Naive thymus-derived CD8-positive, alpha-beta T cell (primary cell): ENCODE measurements around the gene SCP2. TPM values are rescaled to one million over a fixed set of nuclear protein-coding genes. Genes with fewer than 3 reads are reported as not detected.

Source experiments
- ATAC-seq, 2 donors: fragments of 150-1000 bp; cut with Tn5 transposase in 1 of 2; sonication (Bioruptor Pico), chemical (Tn5 transposase) in 1 of 2; 1 replicate in 1 of 2; 2 replicates in 1 of 2; pipeline ENCODE4 v1.10.0; 2021; ENCODE audit warnings: mild to moderate bottlenecking in 2 of 2, moderate library complexity in 2 of 2
- POLR2A ChIA-PET: fragments of 350-600 bp; sonication (Branson Sonifier 250); formaldehyde crosslinking; loops from one replicate; lab custom pipeline; 2021; ENCODE audit warnings: antibody characterized with exemption; lab: Charles Lee
- DNase-seq, 10 donors: peaks; one replicate each; pipeline versions ENCODE4 v3.0.0 to v3.0.0-alpha.2; 2020 to 2022
- H3K27ac Mint-ChIP-seq, 10 donors: one replicate each; pipeline ENCODE4 v1.8.0; 2020 to 2022; ENCODE audit warnings: mild to moderate bottlenecking in 10 of 10, mixed read lengths in 10 of 10, moderate library complexity in 4 of 10, inconsistent platforms in 1 of 10
- H3K27me3 Mint-ChIP-seq, 5 donors: one replicate each; pipeline ENCODE4 v1.8.0; 2021 to 2022; ENCODE audit warnings: mixed read lengths in 5 of 5
- H3K36me3 Mint-ChIP-seq, 3 donors: one replicate each; pipeline ENCODE4 v1.8.0; 2020 to 2022; ENCODE audit warnings: mixed read lengths in 3 of 3, mild to moderate bottlenecking in 2 of 3, inconsistent platforms in 1 of 3
- H3K4me1 Mint-ChIP-seq, 4 donors: one replicate each; pipeline ENCODE4 v1.8.0; 2021 to 2022; ENCODE audit warnings: mixed read lengths in 4 of 4
- H3K4me3 Mint-ChIP-seq, 10 donors: one replicate each; pipeline ENCODE4 v1.8.0; 2020 to 2022; ENCODE audit warnings: mild to moderate bottlenecking in 10 of 10, mixed read lengths in 10 of 10, moderate library complexity in 6 of 10, inconsistent platforms in 1 of 10
- H3K9me3 Mint-ChIP-seq, 9 donors: one replicate each; pipeline ENCODE4 v1.8.0; 2020 to 2022; ENCODE audit warnings: mixed read lengths in 9 of 9, mild to moderate bottlenecking in 3 of 9, inconsistent platforms in 1 of 9, moderate library complexity in 1 of 9
- polyA plus RNA-seq, 3 donors: library from polyadenylated mRNA; unstranded; fragments of 300-500 nt; fragmentation: Illumina TruSeq; gene quantifications; one replicate each; pipeline ENCODE4 v1.2.3, GENCODE V29; 2021
- total RNA-seq, 8 experiments: library from RNA in 2 of 8; stranded (reverse) in 2 of 8; gene quantifications; one replicate each; pipeline ENCODE4 v1.2.3 and lab custom pipeline; 2021 to 2026

SCP2 gene
- total and polyA plus RNA-seq, 5 experiments from 2014 or later: 44.9 to 167 (median 117) TPM

DNA sequence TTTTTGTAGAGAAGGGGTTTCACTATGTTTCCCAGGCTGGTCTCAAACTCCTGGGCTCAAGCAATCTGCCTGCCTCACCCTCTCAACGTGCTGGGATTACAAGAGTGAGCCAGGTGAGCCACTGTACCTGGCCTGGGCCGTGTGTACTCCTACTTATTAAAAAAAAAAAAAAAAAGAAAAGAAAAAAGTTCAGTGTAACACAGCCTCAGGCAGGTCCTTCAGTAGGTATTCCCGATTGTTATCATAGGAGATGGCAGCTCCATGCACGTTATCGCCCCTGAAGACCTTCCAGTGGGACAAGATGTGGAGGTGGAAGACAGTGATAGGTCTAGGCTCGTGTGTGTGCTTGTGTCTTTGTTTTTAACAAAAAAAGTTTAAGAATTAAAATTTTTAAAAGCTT is 8.9 kb upstream of the SCP2 start:
- Mint-ChIP-seq H3K9me3 (no peaks in the 10 kb centered on the region), H3K27ac (no peak overlapping the region), H3K36me3 (peaks cover 0 to 2% (median 0%) of the 10 kb centered on the region in 3 donors), H3K27me3 (peaks cover 0 to 2% (median 0%) of the 10 kb centered on the region in 5 donors), H3K4me1 (peaks cover 18 to 43% (median 27%) of the 10 kb centered on the region in 4 donors), H3K4me3 (no peak overlapping the region)
- DNase-seq (no peak), ATAC-seq (no peak)
- POLR2A ChIA-PET: interaction anchor here (0.5 kb wide), 1 partner anchor 219 kb away, joined by 3 read pairs; no protein-coding TSS in a partner anchor

DNA sequence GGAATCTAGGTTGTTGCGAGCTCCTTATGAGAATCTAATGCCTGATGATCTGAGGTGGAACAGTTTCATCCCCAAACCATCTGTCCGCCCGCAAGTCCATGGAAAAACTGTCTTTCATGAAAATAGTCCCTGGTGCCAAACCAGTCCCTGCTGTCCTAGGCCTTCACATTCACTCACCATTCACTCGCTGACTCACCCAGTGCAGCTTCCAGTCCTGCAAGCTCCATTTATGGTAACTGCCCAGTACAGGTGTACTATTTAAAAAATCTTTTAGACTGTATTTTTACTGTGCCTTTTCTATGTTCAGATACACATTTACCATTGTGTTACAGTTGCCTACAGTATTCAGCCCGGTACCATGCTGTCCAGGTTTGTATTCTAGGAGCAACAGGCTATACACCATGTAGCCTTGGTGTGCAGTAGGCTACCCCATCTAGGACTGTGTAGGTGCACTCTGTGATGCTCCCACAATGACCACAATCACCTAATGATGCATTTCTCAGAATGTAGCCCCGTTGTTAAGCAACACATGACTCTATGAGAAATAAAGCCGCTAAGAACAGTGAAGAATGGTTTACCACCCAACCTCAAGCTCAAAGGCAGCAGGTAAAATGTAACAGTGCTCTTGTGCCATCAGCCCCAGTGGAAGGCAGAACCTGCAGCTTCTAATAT is 7.9 kb upstream of the SCP2 start:
- Mint-ChIP-seq H3K27ac (peak overlapping the region; percentile 39 to 95 (median 79)), H3K36me3 (no peaks in the 10 kb centered on the region), H3K27me3 (peaks cover 0 to 2% (median 0%) of the 10 kb centered on the region in 5 donors), H3K9me3 (no peaks in the 10 kb centered on the region), H3K4me3 (peak overlapping the region in 5 of 10 donors; percentile 7 to 48 (median 34)), H3K4me1 (peaks cover 18 to 43% (median 27%) of the 10 kb centered on the region in 4 donors)
- POLR2A ChIA-PET: interaction anchor here (0.5 kb wide), 1 partner anchor 220 kb away, joined by 3 read pairs; no protein-coding TSS in a partner anchor
- peak in 4 of 10 donors; percentile 9 to 28 (median 23) for DNase-seq
- ATAC-seq: peak; percentile 8 to 50

- ATAC-seq: no peak
- H3K27ac Mint-ChIP-seq: peak overlapping the region; percentile 39 to 95 (median 79)
- peaks cover 18 to 43% (median 27%) of the 10 kb centered on the region in 4 donors for H3K4me1 Mint-ChIP-seq
- H3K9me3 Mint-ChIP-seq: no peaks in the 10 kb centered on the region
- peak overlapping the region; percentile 38 to 85 (median 66) for H3K4me3 Mint-ChIP-seq
- peaks cover 0 to 2% (median 0%) of the 10 kb centered on the region in 5 donors for H3K27me3 Mint-ChIP-seq
- POLR2A ChIA-PET: no interaction called here
- H3K36me3 Mint-ChIP-seq: no peaks in the 10 kb centered on the region
- DNase-seq: no peak
Observed at GRCh38 chr1:52919723-52920483, 7.2 kb upstream of the SCP2 start.

- ATAC-seq (no peak), DNase-seq (peak in 1 of 10 donors; percentile 12)
- Mint-ChIP-seq H3K27ac (peak overlapping the region in 9 of 10 donors; percentile 39 to 93 (median 71)), H3K27me3 (peaks cover 0 to 2% (median 0%) of the 10 kb centered on the region in 5 donors), H3K4me1 (peaks cover 18 to 37% (median 28%) of the 10 kb centered on the region in 4 donors), H3K9me3 (no peaks in the 10 kb centered on the region), H3K4me3 (peak overlapping the region; percentile 46 to 85 (median 74)), H3K36me3 (no peaks in the 10 kb centered on the region)
- POLR2A ChIA-PET: interaction anchor here (1.0 to 1.6 kb wide), 4 partner anchors 10 to 554 kb away, joined by 3 to 5 read pairs (median 4); partner anchors contain the start of gene CC2D1B
Observed at GRCh38 chr1:52920791-52921291, 6.2 kb upstream of the SCP2 start.

- Mint-ChIP-seq H3K27me3 (peaks cover 0 to 12% (median 0%) of the 10 kb centered on the region in 5 donors), H3K36me3 (no peaks in the 10 kb centered on the region), H3K9me3 (no peaks in the 10 kb centered on the region), H3K4me1 (peaks cover 12 to 45% (median 30%) of the 10 kb centered on the region in 4 donors), H3K27ac (no peak overlapping the region), H3K4me3 (peak overlapping the region in 3 of 10 donors; percentile 14 to 61 (median 26))
- DNase-seq (no peak), ATAC-seq (no peak)
- POLR2A ChIA-PET: no interaction called here
Observed at GRCh38 chr1:52925571-52926005, 1.5 kb upstream of the SCP2 start.

DNA sequence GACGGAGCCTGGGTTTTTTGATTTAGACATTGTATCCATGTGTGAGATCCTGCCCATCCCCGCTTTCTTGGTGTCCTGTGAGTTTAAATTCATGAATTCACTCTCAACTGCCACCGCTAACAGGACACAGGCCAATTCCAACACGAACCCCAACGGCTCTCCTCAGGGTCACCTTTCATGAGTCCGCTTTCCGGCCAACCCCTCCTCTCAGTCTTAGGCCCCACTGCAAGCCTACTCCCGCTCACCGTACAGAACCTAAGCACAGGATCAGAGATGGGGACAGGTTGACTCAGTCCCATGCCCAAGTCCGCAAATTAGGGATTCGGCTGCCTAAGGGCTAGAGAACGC is 238 bp upstream of the SCP2 start:
- H3K27ac Mint-ChIP-seq: peak overlapping the region in 7 of 10 donors; percentile 50 to 90 (median 69)
- no peak for ATAC-seq
- DNase-seq: no peak
- no peaks in the 10 kb centered on the region for H3K9me3 Mint-ChIP-seq
- H3K36me3 Mint-ChIP-seq: no peaks in the 10 kb centered on the region
- H3K27me3 Mint-ChIP-seq: peaks cover 0 to 12% (median 0%) of the 10 kb centered on the region in 5 donors
- peak overlapping the region; percentile 73 to 96 (median 88) for H3K4me3 Mint-ChIP-seq
- POLR2A ChIA-PET: interaction anchor here (1.5 kb wide), 1 partner anchor 87 kb away, joined by 5 read pairs; no protein-coding TSS in a partner anchor
- H3K4me1 Mint-ChIP-seq: peaks cover 10 to 37% (median 23%) of the 10 kb centered on the region in 4 donors

DNA sequence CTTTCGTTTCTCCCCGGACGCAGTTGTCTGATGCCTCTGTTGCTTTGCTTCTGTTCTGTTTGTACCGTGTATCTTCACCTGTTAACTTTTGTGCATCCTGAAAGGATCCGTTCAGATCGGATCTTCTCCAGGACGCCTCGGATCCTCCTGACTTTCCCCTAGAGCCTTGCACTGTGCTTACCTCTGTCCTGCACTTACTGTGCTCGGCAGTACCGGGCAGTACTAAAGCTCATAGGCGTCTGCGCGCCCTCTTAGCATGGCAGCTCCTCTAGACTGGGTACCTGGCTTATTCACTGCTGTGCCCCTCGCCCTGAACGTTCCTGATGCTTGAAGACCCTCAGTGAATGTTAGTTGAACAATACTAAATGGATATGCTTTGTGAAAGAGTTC is 934 bp downstream of the SCP2 start:
- POLR2A ChIA-PET: interaction anchor here (1.5 kb wide), 1 partner anchor 86 kb away, joined by 5 read pairs; no protein-coding TSS in a partner anchor
- DNase-seq (peak in 3 of 10 donors; percentile 15 to 25 (median 21)), ATAC-seq (peak in 1 of 2 donors; percentile 31)
- no peaks in the 10 kb centered on the region for H3K9me3 Mint-ChIP-seq
- peak overlapping the region in 9 of 10 donors; percentile 65 to 94 (median 89) for H3K27ac Mint-ChIP-seq
- peak overlapping the region; percentile 82 to 96 (median 90) for H3K4me3 Mint-ChIP-seq
- peaks cover 0 to 10% (median 0%) of the 10 kb centered on the region in 5 donors for H3K27me3 Mint-ChIP-seq
- H3K36me3 Mint-ChIP-seq: no peaks in the 10 kb centered on the region
- peaks cover 10 to 36% (median 18%) of the 10 kb centered on the region in 4 donors for H3K4me1 Mint-ChIP-seq

DNA sequence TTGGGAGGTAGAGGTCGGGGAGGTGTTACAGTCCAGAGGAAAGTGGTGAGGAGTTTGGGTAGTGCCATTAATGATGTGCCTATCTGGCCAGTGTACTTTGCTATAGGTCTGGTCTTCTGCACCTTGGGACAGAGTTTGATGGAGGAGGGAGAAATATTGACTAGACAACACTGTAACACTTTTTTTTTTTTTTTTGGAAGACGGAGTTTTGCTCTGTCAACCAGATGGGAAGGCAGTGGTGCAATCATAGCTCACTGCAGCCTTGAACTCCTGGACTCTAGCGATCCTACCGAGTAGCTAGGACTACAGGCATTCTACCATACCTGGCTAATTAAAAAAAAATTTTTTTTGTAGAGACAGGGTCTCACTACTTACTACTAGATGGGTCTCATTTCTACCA is 1.9 kb downstream of the SCP2 start:
- ATAC-seq (no peak), DNase-seq (no peak)
- H3K4me1 Mint-ChIP-seq: peaks cover 10 to 36% (median 18%) of the 10 kb centered on the region in 4 donors
- H3K4me3 Mint-ChIP-seq: peak overlapping the region in 5 of 10 donors; percentile 6 to 45 (median 21)
- no peak overlapping the region for H3K27ac Mint-ChIP-seq
- peaks cover 0 to 3% (median 0%) of the 10 kb centered on the region in 3 donors for H3K36me3 Mint-ChIP-seq
- POLR2A ChIA-PET: no interaction called here
- no peaks in the 10 kb centered on the region for H3K9me3 Mint-ChIP-seq
- H3K27me3 Mint-ChIP-seq: peaks cover 0 to 10% (median 0%) of the 10 kb centered on the region in 5 donors

- POLR2A ChIA-PET: no interaction called here
- H3K27me3 Mint-ChIP-seq: no peaks in the 10 kb centered on the region
- no peak for DNase-seq
Observed at GRCh38 chr1:52937433-52938182, 10.5 kb downstream of the SCP2 start.

DNA sequence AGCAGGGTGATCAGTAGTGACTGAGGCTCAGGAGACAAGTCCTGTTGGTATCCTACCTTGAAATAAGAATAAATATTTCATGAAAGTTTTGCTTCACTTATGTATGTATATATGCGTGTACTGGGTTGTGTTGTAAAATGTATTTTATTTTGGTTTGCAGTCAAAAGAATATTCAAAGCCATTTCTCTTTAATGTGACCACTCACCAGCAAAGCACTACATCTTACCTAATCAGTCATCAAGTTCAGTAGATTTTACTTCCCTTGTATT is 11.0 kb downstream of the SCP2 start:
- H3K27me3 Mint-ChIP-seq: no peaks in the 10 kb centered on the region
- no peaks in the 10 kb centered on the region for H3K9me3 Mint-ChIP-seq
- POLR2A ChIA-PET: no interaction called here
- DNase-seq (no peak), ATAC-seq (no peak)
- H3K4me3 Mint-ChIP-seq: no peak overlapping the region
- peaks cover 0 to 13% (median 11%) of the 10 kb centered on the region in 3 donors for H3K36me3 Mint-ChIP-seq
- no peak overlapping the region for H3K27ac Mint-ChIP-seq
- H3K4me1 Mint-ChIP-seq: peaks cover 0 to 8% (median 5%) of the 10 kb centered on the region in 4 donors

More at GRCh38 chr1:52937433-52938182, 10.5 kb downstream of the SCP2 start:
- H3K4me1 Mint-ChIP-seq: peaks cover 0 to 8% (median 5%) of the 10 kb centered on the region in 4 donors
- H3K27ac Mint-ChIP-seq: no peak overlapping the region
- H3K9me3 Mint-ChIP-seq: no peaks in the 10 kb centered on the region
- H3K4me3 Mint-ChIP-seq: no peak overlapping the region
- peaks cover 0 to 11% (median 9%) of the 10 kb centered on the region in 3 donors for H3K36me3 Mint-ChIP-seq
- ATAC-seq: no peak

DNA sequence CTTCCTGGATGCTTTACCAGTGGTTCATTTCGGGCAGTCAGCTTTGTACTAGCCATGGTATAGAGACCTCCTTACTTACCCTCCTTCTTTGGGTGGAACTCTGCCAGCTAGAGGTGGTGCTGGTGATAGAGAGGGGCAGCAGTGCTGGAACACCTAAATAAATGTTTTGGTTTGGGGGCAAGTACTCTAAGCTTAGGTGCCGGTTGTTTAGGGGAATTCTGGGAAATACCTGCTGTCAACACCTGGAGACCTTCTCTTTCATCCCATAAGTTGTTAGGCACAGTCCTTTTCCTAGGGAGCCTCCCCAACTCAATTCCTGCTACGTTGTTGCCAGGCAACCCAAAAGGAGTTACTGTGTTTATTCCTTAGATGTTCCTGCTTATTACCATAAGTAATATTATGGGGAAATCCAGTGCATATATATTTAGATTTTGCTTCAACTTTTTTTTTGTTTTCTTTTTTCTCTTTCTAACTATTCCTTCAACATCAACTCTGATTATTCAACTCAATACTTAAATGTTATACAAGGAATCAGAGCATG is 16.9 kb downstream of the SCP2 start:
- ATAC-seq: no peak
- no peak overlapping the region for H3K27ac Mint-ChIP-seq

More for the DNA sequence above, 16.9 kb downstream of the SCP2 start:
- no peaks in the 10 kb centered on the region for H3K27me3 Mint-ChIP-seq
- H3K9me3 Mint-ChIP-seq: no peaks in the 10 kb centered on the region
- DNase-seq: no peak
- H3K36me3 Mint-ChIP-seq: peaks cover 0 to 38% (median 12%) of the 10 kb centered on the region in 3 donors
- peaks cover 0 to 2% (median under 1%) of the 10 kb centered on the region in 4 donors for H3K4me1 Mint-ChIP-seq
- H3K4me3 Mint-ChIP-seq: no peak overlapping the region
- POLR2A ChIA-PET: no interaction called here
